ENCODE measurements around the gene LRRC57.
"Not testable (repeated sequence)": the region's sequence is repeated elsewhere in the genome, so short reads cannot be mapped to it uniquely, and the experiment has no call there.

Gene LRRC57

GRCh38 chr15:42576776-42577175, 28.2 kb upstream of the LRRC57 start:
- no peak for TF ChIP-seq POLR2A (IDR thresholded peaks at IDR 0.05; ENCODE audit: low read depth, low read length)
- FAIRE-seq (no peak), DNase-seq (ENCODE audit: insufficient read length, low spot score) (no peak)

- no peak for TF ChIP-seq POLR2A (IDR thresholded peaks at IDR 0.05; ENCODE audit: low read depth, low read length)
- DNase-seq (ENCODE audit: insufficient read length, low spot score) (no peak), FAIRE-seq (no peak)
Observed at GRCh38 chr15:42576040-42576594, 27.5 kb upstream of the LRRC57 start.

- DNase-seq (ENCODE audit: insufficient read length, low spot score) (peak; percentile 92), FAIRE-seq (peak; percentile 89)
- TF ChIP-seq POLR2A (IDR thresholded peaks at IDR 0.05; ENCODE audit: low read depth, low read length), result peak; percentile 64
Observed at GRCh38 chr15:42575188-42576039, 26.8 kb upstream of the LRRC57 start, which contains the start of gene STARD9. STARD9 (plus strand) TSS chr15:42575606; CDS start chr15:42575716, 110 bp downstream.

GRCh38 chr15:42558739-42559138, 10.1 kb upstream of the LRRC57 start:
- TF ChIP-seq POLR2A (IDR thresholded peaks at IDR 0.05; ENCODE audit: low read depth, low read length), result no peak
- FAIRE-seq (no peak), DNase-seq (ENCODE audit: insufficient read length, low spot score) (no peak)

- not testable (repeated sequence) for DNase-seq (ENCODE audit: insufficient read length, low spot score); FAIRE-seq
Observed at GRCh38 chr15:42556550-42557207, 8.1 kb upstream of the LRRC57 start.

GRCh38 chr15:42553554-42553953, 5.0 kb upstream of the LRRC57 start:
- FAIRE-seq (no peak), DNase-seq (ENCODE audit: insufficient read length, low spot score) (no peak)
- no peak for TF ChIP-seq POLR2A (IDR thresholded peaks at IDR 0.05; ENCODE audit: low read depth, low read length)

GRCh38 chr15:42549741-42550392, 1.3 kb upstream of the LRRC57 start:
- DNase-seq (ENCODE audit: insufficient read length, low spot score), result no peak
- FAIRE-seq, result no peak
- no peak for TF ChIP-seq POLR2A (IDR thresholded peaks at IDR 0.05; ENCODE audit: low read depth, low read length)

- no peak for TF ChIP-seq POLR2A (IDR thresholded peaks at IDR 0.05; ENCODE audit: low read depth, low read length)
- FAIRE-seq, result peak; percentile 23
- peak; percentile 20 for DNase-seq (ENCODE audit: insufficient read length, low spot score)
Observed at GRCh38 chr15:42549032-42549491, 469 bp upstream of the LRRC57 start.

GRCh38 chr15:42547918-42548248, 710 bp downstream of the LRRC57 start:
- peak; percentile 9 for DNase-seq (ENCODE audit: insufficient read length, low spot score)
- TF ChIP-seq POLR2A (IDR thresholded peaks at IDR 0.05; ENCODE audit: low read depth, low read length), result no peak
- FAIRE-seq, result no peak

GRCh38 chr15:42544853-42545629, 3.6 kb downstream of the LRRC57 start:
- no peak for FAIRE-seq
- DNase-seq (ENCODE audit: insufficient read length, low spot score), result no peak

GRCh38 chr15:42533246-42533645, 15.3 kb downstream of the LRRC57 start:
- DNase-seq (ENCODE audit: insufficient read length, low spot score), result no peak
- TF ChIP-seq POLR2A (IDR thresholded peaks at IDR 0.05; ENCODE audit: low read depth, low read length), result no peak
- FAIRE-seq, result no peak

More at GRCh38 chr15:42544853-42545629, 3.6 kb downstream of the LRRC57 start:
- TF ChIP-seq POLR2A (IDR thresholded peaks at IDR 0.05; ENCODE audit: low read depth, low read length), result no peak

- no peak for TF ChIP-seq POLR2A (IDR thresholded peaks at IDR 0.05; ENCODE audit: low read depth, low read length)
- FAIRE-seq (no peak), DNase-seq (ENCODE audit: insufficient read length, low spot score) (no peak)
Observed at GRCh38 chr15:42528970-42529369, 19.6 kb downstream of the LRRC57 start.

GRCh38 chr15:42523331-42523730, 25.3 kb downstream of the LRRC57 start:
- TF ChIP-seq POLR2A (IDR thresholded peaks at IDR 0.05; ENCODE audit: low read depth, low read length), result no peak
- DNase-seq (ENCODE audit: insufficient read length, low spot score) (no peak), FAIRE-seq (peak; percentile 67)
